GM19463 (cell line): ENCODE measurements around the gene TNFAIP6.
"Not testable (repeated sequence)": the region's sequence is repeated elsewhere in the genome, so short reads cannot be mapped to it uniquely, and the experiment has no call there.

ENCODE experiments used
- ATAC-seq: cut with Tn5 transposase; IDR thresholded peaks from one replicate; pipeline ENCODE4 v1.9.1; 2021; ENCODE audit warnings: mild to moderate bottlenecking, moderate library complexity; ENCODE audit not compliant: unreplicated experiment

Gene TNFAIP6

GRCh38 chr2:151410485-151410834 lies 53.1 kb downstream of the TNFAIP6 start:
- peak; percentile 27 for ATAC-seq

DNA sequence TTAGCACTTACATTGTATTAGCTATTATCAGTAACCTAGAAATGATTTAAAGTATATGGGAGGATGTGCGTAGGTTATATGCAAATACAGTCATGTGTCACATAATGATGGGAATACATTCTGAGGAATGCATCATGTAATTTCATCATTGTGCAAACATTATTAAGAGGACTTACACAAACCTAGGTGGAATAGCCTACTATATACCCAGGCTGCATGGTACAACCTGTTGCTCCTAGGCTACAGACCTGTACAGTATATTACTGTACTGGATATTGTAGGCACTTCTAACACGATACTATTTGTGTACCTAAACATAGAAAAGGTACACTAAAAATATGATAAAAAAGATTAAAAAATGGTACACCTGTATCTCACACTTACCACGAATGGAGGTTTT lies 60.3 kb downstream of the TNFAIP6 start:
- ATAC-seq, result no peak

- not testable (repeated sequence) for ATAC-seq
Measured at GRCh38 chr2:151421681-151422080, 64.3 kb downstream of the TNFAIP6 start.

- peak; percentile 87 for ATAC-seq
Measured at GRCh38 chr2:151422917-151423439, 65.6 kb downstream of the TNFAIP6 start.

- no peak for ATAC-seq
Measured at GRCh38 chr2:151423760-151424159, 66.4 kb downstream of the TNFAIP6 start.
